HG02884 (cell line): ENCODE data around the gene ANKRD6.

ENCODE experiments used
- ATAC-seq: cut with Tn5 transposase; IDR thresholded peaks from one replicate; pipeline ENCODE4 v1.9.1; 2021; ENCODE audit warnings: mild to moderate bottlenecking, moderate library complexity; ENCODE audit not compliant: unreplicated experiment

The ANKRD6 gene

GRCh38 chr6:89412071-89413005, 20.6 kb upstream of the ANKRD6 start, which contains the start of gene RRAGD:
RRAGD (minus strand) TSS chr6:89412273; CDS start chr6:89411993, 280 bp downstream.
- peak; percentile 65 for ATAC-seq

- no peak for ATAC-seq
Observed at GRCh38 chr6:89413006-89413400, 19.9 kb upstream of the ANKRD6 start.

- ATAC-seq: no peak
Observed at GRCh38 chr6:89414215-89414614, 18.7 kb upstream of the ANKRD6 start.

GRCh38 chr6:89415185-89415584, 17.8 kb upstream of the ANKRD6 start:
- ATAC-seq: no peak

- ATAC-seq: no peak
Observed at GRCh38 chr6:89416796-89417195, 16.2 kb upstream of the ANKRD6 start.

GRCh38 chr6:89430201-89430962, 2.6 kb upstream of the ANKRD6 start:
- no peak for ATAC-seq

GRCh38 chr6:89433252-89434149, 549 bp downstream of the ANKRD6 start:
- peak; percentile 35 for ATAC-seq

GRCh38 chr6:89434150-89434499, 1.2 kb downstream of the ANKRD6 start:
- ATAC-seq: no peak

- no peak for ATAC-seq
Observed at GRCh38 chr6:89434954-89435353, 2.0 kb downstream of the ANKRD6 start.

- ATAC-seq: no peak
Observed at GRCh38 chr6:89436226-89436625, 3.3 kb downstream of the ANKRD6 start.

- no peak for ATAC-seq
Observed at GRCh38 chr6:89438248-89438647, 5.3 kb downstream of the ANKRD6 start.

- ATAC-seq: no peak
Observed at GRCh38 chr6:89439014-89439413, 6.1 kb downstream of the ANKRD6 start.

GRCh38 chr6:89440200-89440599, 7.2 kb downstream of the ANKRD6 start:
- no peak for ATAC-seq

- no peak for ATAC-seq
Observed at GRCh38 chr6:89443658-89444057, 10.7 kb downstream of the ANKRD6 start.

GRCh38 chr6:89449193-89449592, 16.2 kb downstream of the ANKRD6 start:
- no peak for ATAC-seq

GRCh38 chr6:89452281-89452680, 19.3 kb downstream of the ANKRD6 start:
- no peak for ATAC-seq

- ATAC-seq: no peak
Observed at GRCh38 chr6:89454300-89454699, 21.3 kb downstream of the ANKRD6 start.

- ATAC-seq: no peak
Observed at GRCh38 chr6:89458704-89459103, 25.8 kb downstream of the ANKRD6 start.

GRCh38 chr6:89459501-89459900, 26.5 kb downstream of the ANKRD6 start:
- ATAC-seq: no peak

- ATAC-seq: no peak
Observed at GRCh38 chr6:89460713-89461112, 27.8 kb downstream of the ANKRD6 start.

GRCh38 chr6:89462503-89462902, 29.6 kb downstream of the ANKRD6 start:
- ATAC-seq: no peak
